Smooth muscle cell (in vitro differentiated cells): ENCODE measurements around the gene SH2D5. TPM values are rescaled to one million over a fixed set of nuclear protein-coding genes. Genes with fewer than 3 reads are reported as not detected.
A peak's percentile ranks its signal among the peaks of the same experiment; 100 is the strongest.

Experiments used
- DNase-seq: peaks from one replicate; lab custom pipeline; 2025; ENCODE audit not compliant: unreplicated experiment; lab: John Stamatoyannopoulos, UW
- H2AFZ ChIP-seq: fragments of 200-600 bp; sonication (generic); 2 replicates; pipeline ENCODE4 v1.6.0; 2016; ENCODE audit warnings: antibody characterized with exemption, low read depth, mild to moderate bottlenecking
- H3F3A ChIP-seq: fragments of 200-600 bp; sonication (generic); 2 replicates; pipeline ENCODE4 v1.6.0; 2017; ENCODE audit warnings: antibody characterized with exemption, low read depth
- H3K27ac ChIP-seq: fragments of 200-600 bp; sonication (generic); 2 replicates; pipeline ENCODE4 v1.5.1; 2016; ENCODE audit warnings: low read depth, mild to moderate bottlenecking
- H3K27me3 ChIP-seq: fragments of 200-600 bp; sonication (generic); 2 replicates; pipeline ENCODE4 v1.6.1; 2016; ENCODE audit warnings: low read depth, mild to moderate bottlenecking
- H3K36me3 ChIP-seq: fragments of 200-600 bp; sonication (generic); 2 replicates; pipeline ENCODE4 v1.5.1; 2016; ENCODE audit warnings: low read depth
- H3K4me1 ChIP-seq: fragments of 200-600 bp; sonication (generic); 2 replicates; pipeline ENCODE4 v1.5.1; 2016; ENCODE audit warnings: low read depth
- H3K4me2 ChIP-seq: fragments of 200-600 bp; sonication (generic); 2 replicates; pipeline ENCODE4 v1.6.0; 2016; ENCODE audit warnings: mild to moderate bottlenecking
- H3K4me3 ChIP-seq: fragments of 200-600 bp; sonication (generic); 2 replicates; pipeline ENCODE4 v1.5.1; 2016; ENCODE audit warnings: mild to moderate bottlenecking
- H3K79me2 ChIP-seq: fragments of 200-600 bp; sonication (generic); 2 replicates; pipeline ENCODE4 v1.6.0; 2016; ENCODE audit warnings: low read depth, mild to moderate bottlenecking
- H3K9ac ChIP-seq: fragments of 200-600 bp; sonication (generic); 2 replicates; pipeline ENCODE4 v1.6.0; 2016; ENCODE audit warnings: low read depth
- H3K9me3 ChIP-seq: fragments of 200-600 bp; sonication (generic); replicated peaks from 2 replicates; pipeline ENCODE4 v1.5.1; 2016; ENCODE audit warnings: low read depth
- H4K20me1 ChIP-seq: fragments of 200-600 bp; sonication (generic); 2 replicates; pipeline ENCODE4 v1.6.0; 2016; ENCODE audit warnings: low read depth
- CTCF ChIP-seq: fragments of 200-600 bp; sonication (generic); IDR thresholded peaks from 2 replicates; pipeline ENCODE4 v1.5.1; 2017; ENCODE audit warnings: borderline replicate concordance, mild to moderate bottlenecking, antibody characterized with exemption; ENCODE audit not compliant: insufficient read depth, poor library complexity, severe bottlenecking
- WGBS: methylation state at CpG from one replicate; pipeline ENCODE4 v1.1.7; 2016; ENCODE audit warnings: low lambda C conversion rate; 5-methylcytosine and 5-hydroxymethylcytosine counted together
- polyA plus RNA-seq: library from polyadenylated mRNA; unstranded; fragments of >200 nt; fragmentation: Nextera tagmentation; extraction: Ambion mirVana; gene quantifications from 2 replicates; pipeline ENCODE4 v1.2.1, GENCODE V29; 2016
- total RNA-seq: library from RNA; depleted of rRNA; stranded (reverse); fragments of >200 nt; gene quantifications from 2 replicates; pipeline ENCODE4 v1.2.3, GENCODE V29; 2014

The SH2D5 gene
- total and polyA plus RNA-seq, 2 experiments from 2014 or later, result 0.18 TPM; not detected in 1

GRCh38 chr1:20753589-20753988, 21.1 kb upstream of the SH2D5 start:
- Histone ChIP-seq H3K36me3 (peaks cover 14% of the 10 kb centered on the region), H3K4me2 (no peak overlapping the region), H4K20me1 (peaks cover 41% of the 10 kb centered on the region), H2AFZ (no peak overlapping the region), H3K4me3 (no peak overlapping the region), H3K79me2 (peaks cover 21% of the 10 kb centered on the region), H3K27me3 (no peaks in the 10 kb centered on the region), H3K27ac (peak overlapping the region; percentile 19), H3K4me1 (no peaks in the 10 kb centered on the region), H3K9me3 (no peaks in the 10 kb centered on the region), H3F3A (peaks cover 3% of the 10 kb centered on the region), H3K9ac (no peak overlapping the region)
- WGBS, result 91% methylated on average over 3 of the region's 3 CpGs
- TF ChIP-seq CTCF, result no peak
- no peak for DNase-seq

- 66% methylated on average over 3 of the region's 3 CpGs for WGBS
- Histone ChIP-seq H3K36me3 (peaks cover 19% of the 10 kb centered on the region), H4K20me1 (peaks cover 41% of the 10 kb centered on the region), H2AFZ (no peak overlapping the region), H3K27ac (no peak overlapping the region), H3K4me2 (no peak overlapping the region), H3K9ac (no peak overlapping the region), H3K4me1 (no peaks in the 10 kb centered on the region), H3K9me3 (no peaks in the 10 kb centered on the region), H3K79me2 (peaks cover 18% of the 10 kb centered on the region), H3K4me3 (no peak overlapping the region), H3F3A (peaks cover 3% of the 10 kb centered on the region), H3K27me3 (no peaks in the 10 kb centered on the region)
- TF ChIP-seq CTCF, result no peak
- DNase-seq, result no peak
Observed at GRCh38 chr1:20751462-20751990, 19.0 kb upstream of the SH2D5 start.

GRCh38 chr1:20742671-20743070, 10.2 kb upstream of the SH2D5 start:
- H3K79me2 ChIP-seq, result peaks cover 5% of the 10 kb centered on the region
- H3K9ac ChIP-seq, result no peak overlapping the region
- H4K20me1 ChIP-seq, result peaks cover 10% of the 10 kb centered on the region
- H3F3A ChIP-seq, result peaks cover 18% of the 10 kb centered on the region
- H3K4me3 ChIP-seq, result no peak overlapping the region
- DNase-seq, result no peak
- H3K27me3 ChIP-seq, result no peaks in the 10 kb centered on the region
- TF ChIP-seq CTCF, result no peak
- no peaks in the 10 kb centered on the region for H3K4me1 ChIP-seq
- H3K4me2 ChIP-seq, result no peak overlapping the region
- H3K36me3 ChIP-seq, result peaks cover 43% of the 10 kb centered on the region
- H3K27ac ChIP-seq, result no peak overlapping the region
- no peaks in the 10 kb centered on the region for H3K9me3 ChIP-seq
- H2AFZ ChIP-seq, result no peak overlapping the region

GRCh38 chr1:20740781-20741180, 8.3 kb upstream of the SH2D5 start:
- no peak overlapping the region for H3K4me2 ChIP-seq
- TF ChIP-seq CTCF, result no peak
- peaks cover 27% of the 10 kb centered on the region for H3K36me3 ChIP-seq
- no peaks in the 10 kb centered on the region for H3K4me1 ChIP-seq
- no peak overlapping the region for H2AFZ ChIP-seq
- H3K4me3 ChIP-seq, result no peak overlapping the region
- no peak overlapping the region for H3K27ac ChIP-seq
- no peak overlapping the region for H3K9ac ChIP-seq
- H3K27me3 ChIP-seq, result no peaks in the 10 kb centered on the region
- no peaks in the 10 kb centered on the region for H3K9me3 ChIP-seq
- 91% methylated on average over 2 of the region's 2 CpGs for WGBS
- peaks cover 5% of the 10 kb centered on the region for H3K79me2 ChIP-seq
- H4K20me1 ChIP-seq, result peaks cover 10% of the 10 kb centered on the region
- DNase-seq, result no peak
- peaks cover 18% of the 10 kb centered on the region for H3F3A ChIP-seq
